Osteoblast (primary cell): ENCODE data around the gene NRG2. TPM values are rescaled to one million over a fixed set of nuclear protein-coding genes. Genes with fewer than 3 reads are reported as not detected.
A peak's percentile ranks its signal among the peaks of the same experiment; 100 is the strongest.

Experiments used
- DNase-seq: peaks from one replicate; pipeline ENCODE4 v3.0.0; 2011; ENCODE audit warnings: low spot score, mixed read lengths; ENCODE audit not compliant: insufficient read length; ENCODE audit errors: missing footprints
- H2AFZ ChIP-seq: 2 replicates; pipeline ENCODE4 v1.6.0; 2011; ENCODE audit warnings: mild to moderate bottlenecking, low read length
- H3K27ac ChIP-seq: 2 replicates; pipeline ENCODE4 v1.5.1; 2011; ENCODE audit warnings: mild to moderate bottlenecking, low read depth, low read length, moderate library complexity
- H3K27me3 ChIP-seq: 2 replicates; pipeline ENCODE4 v1.6.0; 2012; ENCODE audit warnings: mild to moderate bottlenecking, control low read depth, inconsistent platforms, low read length, moderate library complexity; ENCODE audit not compliant: insufficient read depth
- H3K36me3 ChIP-seq: 2 replicates; pipeline ENCODE4 v1.5.1; 2011; ENCODE audit warnings: mild to moderate bottlenecking, low read length, control low read depth, moderate library complexity; ENCODE audit not compliant: insufficient read depth
- H3K4me1 ChIP-seq: 2 replicates; pipeline ENCODE4 v1.5.1; 2011; ENCODE audit warnings: mild to moderate bottlenecking, low read length, control low read depth, moderate library complexity; ENCODE audit not compliant: insufficient read depth
- H3K4me2 ChIP-seq: 2 replicates; pipeline ENCODE4 v1.6.0; 2011; ENCODE audit warnings: mild to moderate bottlenecking, low read length; ENCODE audit not compliant: insufficient read depth
- H3K4me3 ChIP-seq: fragments of 200-600 bp; sonication (generic); 3 replicates; pipeline ENCODE4 v1.5.1; 2012; ENCODE audit warnings: mild to moderate bottlenecking, low read length, inconsistent platforms; ENCODE audit not compliant: insufficient read depth
- H3K79me2 ChIP-seq: 2 replicates; pipeline ENCODE4 v1.6.0; 2012; ENCODE audit warnings: mild to moderate bottlenecking, low read length, control low read depth, inconsistent platforms; ENCODE audit not compliant: insufficient read depth
- H3K9me3 ChIP-seq: 2 replicates; pipeline ENCODE4 v1.5.1; 2011; ENCODE audit warnings: low read depth, low read length, control low read depth
- H4K20me1 ChIP-seq: 2 replicates; pipeline ENCODE4 v1.6.0; 2012; ENCODE audit warnings: mild to moderate bottlenecking, low read length, control low read depth; ENCODE audit not compliant: insufficient read depth
- CTCF ChIP-seq: IDR thresholded peaks from 2 replicates; pipeline ENCODE4 v1.5.1; 2011; ENCODE audit warnings: mild to moderate bottlenecking, low read depth, low read length, moderate library complexity; ENCODE audit errors: extremely low read depth
- total RNA-seq: library from RNA; depleted of rRNA; stranded (reverse); fragments of >200 nt; gene quantifications from 2 replicates; pipeline ENCODE4 v1.2.3, GENCODE V29; 2012

NRG2 gene
- total RNA-seq, 1 donor: 0.72 TPM

GRCh38 chr5:139841549-139841948, 201.6 kb downstream of the NRG2 start:
- no peak overlapping the region for H2AFZ ChIP-seq
- H3K4me1 ChIP-seq: no peaks in the 10 kb centered on the region
- TF ChIP-seq CTCF: peak; percentile 9
- H3K27me3 ChIP-seq: peaks cover 33% of the 10 kb centered on the region
- H3K9me3 ChIP-seq: no peaks in the 10 kb centered on the region
- DNase-seq: no peak
- no peaks in the 10 kb centered on the region for H3K79me2 ChIP-seq
- H3K36me3 ChIP-seq: no peaks in the 10 kb centered on the region
- no peak overlapping the region for H3K27ac ChIP-seq
- H3K4me2 ChIP-seq: no peak overlapping the region
- no peak overlapping the region for H3K4me3 ChIP-seq
- H4K20me1 ChIP-seq: no peaks in the 10 kb centered on the region

GRCh38 chr5:139839918-139840317, 203.2 kb downstream of the NRG2 start:
- peaks cover 17% of the 10 kb centered on the region for H3K27me3 ChIP-seq
- no peaks in the 10 kb centered on the region for H3K4me1 ChIP-seq
- no peak for TF ChIP-seq CTCF
- DNase-seq: peak; percentile 35
- H3K9me3 ChIP-seq: no peaks in the 10 kb centered on the region
- H2AFZ ChIP-seq: no peak overlapping the region
- no peaks in the 10 kb centered on the region for H4K20me1 ChIP-seq
- no peak overlapping the region for H3K4me2 ChIP-seq
- H3K79me2 ChIP-seq: no peaks in the 10 kb centered on the region
- H3K36me3 ChIP-seq: no peaks in the 10 kb centered on the region
- H3K4me3 ChIP-seq: no peak overlapping the region
- H3K27ac ChIP-seq: no peak overlapping the region

DNA sequence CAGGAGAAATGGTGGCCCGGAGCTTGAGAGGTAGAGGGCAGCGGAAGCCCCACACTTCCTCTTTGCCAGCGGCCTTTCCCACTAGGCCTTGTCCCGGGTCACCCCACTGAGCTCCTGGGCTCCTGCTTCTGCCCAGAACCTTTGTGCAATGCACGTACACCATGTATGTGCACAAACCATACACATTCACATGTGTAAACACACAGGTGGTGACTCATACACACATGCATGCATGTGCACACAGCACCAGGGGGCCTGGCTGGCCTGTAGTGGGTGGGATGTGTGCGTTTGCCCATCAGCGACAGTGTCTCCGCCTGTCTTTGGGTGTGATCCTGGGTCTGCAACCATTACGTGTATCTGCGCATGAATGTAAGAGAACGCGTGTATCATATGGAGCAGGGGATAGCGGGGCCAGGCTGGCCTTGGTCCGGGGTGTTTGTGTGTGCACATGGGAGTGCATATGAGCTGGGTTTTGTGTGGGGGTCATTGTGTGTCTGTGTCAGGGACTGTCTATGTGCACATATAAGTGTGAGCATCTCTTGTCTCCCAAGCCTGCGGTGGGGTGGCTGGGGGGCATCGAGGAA, 203.8 kb downstream of the NRG2 start:
- Histone ChIP-seq H3K9me3 (no peaks in the 10 kb centered on the region), H3K4me1 (no peaks in the 10 kb centered on the region), H3K36me3 (no peaks in the 10 kb centered on the region), H3K79me2 (no peaks in the 10 kb centered on the region), H3K4me2 (no peak overlapping the region), H3K27ac (no peak overlapping the region), H3K4me3 (no peak overlapping the region), H2AFZ (no peak overlapping the region), H3K27me3 (peaks cover 15% of the 10 kb centered on the region), H4K20me1 (no peaks in the 10 kb centered on the region)
- TF ChIP-seq CTCF: no peak
- no peak for DNase-seq

GRCh38 chr5:139838381-139839197, 204.5 kb downstream of the NRG2 start:
- H3K4me1 ChIP-seq: no peaks in the 10 kb centered on the region
- H4K20me1 ChIP-seq: no peaks in the 10 kb centered on the region
- no peak overlapping the region for H2AFZ ChIP-seq
- no peak overlapping the region for H3K4me2 ChIP-seq
- peaks cover 15% of the 10 kb centered on the region for H3K27me3 ChIP-seq
- H3K27ac ChIP-seq: no peak overlapping the region
- H3K79me2 ChIP-seq: no peaks in the 10 kb centered on the region
- no peaks in the 10 kb centered on the region for H3K9me3 ChIP-seq
- TF ChIP-seq CTCF: no peak
- H3K4me3 ChIP-seq: no peak overlapping the region
- no peaks in the 10 kb centered on the region for H3K36me3 ChIP-seq
- DNase-seq: no peak
